Bronchial epithelial cell (primary cell): Measurements from ENCODE around the gene ADAMTS10. TPM values are rescaled to one million over a fixed set of nuclear protein-coding genes. Genes with fewer than 3 reads are reported as not detected.
"Not testable (repeated sequence)": the region's sequence is repeated elsewhere in the genome, so short reads cannot be mapped to it uniquely, and the experiment has no call there.

Experiments used
- DNase-seq: peaks from one replicate; pipeline ENCODE4 v3.0.0-alpha.2; 2010; ENCODE audit warnings: low read depth
- FAIRE-seq: peaks from 2 replicates; lab custom pipeline; 2011; peaks lifted over from hg19 to GRCh38; lab: Jason Lieb, UNC
- H3K27me3 ChIP-seq: 2 replicates; pipeline ENCODE4 v1.5.1; 2011; ENCODE audit warnings: low read length; ENCODE audit not compliant: control insufficient read depth, insufficient read depth
- H3K36me3 ChIP-seq: 2 replicates; pipeline ENCODE4 v1.5.1; 2011; ENCODE audit warnings: low read length; ENCODE audit not compliant: control insufficient read depth, insufficient read depth
- H3K4me3 ChIP-seq: 2 replicates; pipeline ENCODE4 v1.5.1; 2011; ENCODE audit warnings: mild to moderate bottlenecking, low read depth, low read length, control low read depth
- CTCF ChIP-seq: IDR thresholded peaks from 2 replicates; pipeline ENCODE4 v1.5.1; 2011; ENCODE audit warnings: mild to moderate bottlenecking, moderate library complexity, low read length, control low read depth, inconsistent platforms; ENCODE audit not compliant: insufficient read depth, severe bottlenecking
- total RNA-seq: library from RNA; depleted of rRNA; stranded (reverse); fragments of >200 nt; gene quantifications from 2 replicates; pipeline ENCODE4 v1.2.1, GENCODE V29; 2014

Gene ADAMTS10
- total RNA-seq, 1 donor from 2014 or later = not detected

DNA sequence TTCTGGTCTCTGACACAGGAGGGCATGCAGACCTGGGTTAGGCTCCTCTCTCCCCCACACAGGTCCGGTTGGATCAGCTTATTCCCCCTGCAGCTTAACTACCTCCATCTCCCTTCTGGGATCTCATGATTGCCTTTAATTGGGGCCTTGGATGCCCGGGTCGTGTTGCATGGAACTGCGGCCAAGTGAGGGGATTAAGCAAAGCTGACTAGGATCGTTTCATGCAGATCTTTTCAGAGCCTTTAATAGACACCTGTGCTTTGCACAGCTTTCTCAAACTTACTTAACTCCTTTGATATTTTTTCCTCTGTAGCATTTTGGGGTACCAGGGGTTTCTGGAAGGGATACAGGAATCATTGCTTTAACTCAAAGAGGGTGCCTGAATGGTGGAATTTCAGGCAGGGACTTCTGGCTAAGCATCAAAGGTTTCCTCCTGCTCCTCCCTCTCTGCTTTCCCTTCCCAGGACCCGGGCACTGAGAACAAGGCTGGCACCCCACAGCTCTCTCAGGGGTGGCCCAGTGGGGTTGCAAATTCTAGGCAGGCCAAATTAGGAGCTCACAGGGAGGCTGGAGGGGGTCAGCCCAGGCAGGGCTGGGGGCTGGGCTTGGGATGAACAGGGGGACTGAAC, 20.4 kb upstream of the ADAMTS10 start:
- no peak overlapping the region for H3K4me3 ChIP-seq
- no peaks in the 10 kb centered on the region for H3K27me3 ChIP-seq
- no peak for DNase-seq
- H3K36me3 ChIP-seq = no peaks in the 10 kb centered on the region
- no peak for TF ChIP-seq CTCF
- FAIRE-seq = no peak

- FAIRE-seq = no peak
- Histone ChIP-seq H3K36me3 (no peaks in the 10 kb centered on the region), H3K27me3 (no peaks in the 10 kb centered on the region), H3K4me3 (no peak within 1 kb of the TSS)
- TF ChIP-seq CTCF = no peak
- no peak for DNase-seq
These were observed 19.6 kb upstream of the ADAMTS10 start, which contains the start of gene NFILZ for GRCh38 chr19:8629996-8630683. Gene NFILZ, plus strand, starts transcription at chr19:8630633. Its CDS starts 46,133 bp downstream, at chr19:8676766.

DNA sequence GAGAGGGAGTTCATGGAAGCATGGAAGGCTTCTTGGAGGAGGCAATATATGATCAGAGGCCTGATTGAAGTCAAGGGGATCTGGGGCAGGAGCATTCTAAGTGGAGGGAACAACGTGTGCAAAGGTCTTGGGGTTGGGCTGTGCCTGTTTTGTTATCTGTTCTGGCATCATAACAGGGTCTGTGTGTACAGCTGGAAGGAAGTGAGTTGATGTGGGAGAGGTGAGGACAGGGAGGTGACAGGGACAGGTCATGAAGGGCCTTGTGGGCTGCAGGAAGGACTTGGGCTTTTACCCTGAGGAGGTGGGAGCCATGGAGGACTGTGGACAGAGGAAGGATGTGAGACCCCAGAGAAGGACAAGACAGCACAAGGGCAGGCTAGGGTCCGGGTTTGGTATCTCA, 18.7 kb upstream of the ADAMTS10 start:
- Histone ChIP-seq H3K4me3 (no peak overlapping the region), H3K36me3 (no peaks in the 10 kb centered on the region), H3K27me3 (no peaks in the 10 kb centered on the region)
- DNase-seq (no peak), FAIRE-seq (no peak)
- no peak for TF ChIP-seq CTCF

GRCh38 chr19:8626842-8627241, 16.3 kb upstream of the ADAMTS10 start:
- FAIRE-seq = no peak
- Histone ChIP-seq H3K4me3 (no peak overlapping the region), H3K27me3 (no peaks in the 10 kb centered on the region), H3K36me3 (no peaks in the 10 kb centered on the region)
- no peak for DNase-seq
- TF ChIP-seq CTCF = no peak

DNA sequence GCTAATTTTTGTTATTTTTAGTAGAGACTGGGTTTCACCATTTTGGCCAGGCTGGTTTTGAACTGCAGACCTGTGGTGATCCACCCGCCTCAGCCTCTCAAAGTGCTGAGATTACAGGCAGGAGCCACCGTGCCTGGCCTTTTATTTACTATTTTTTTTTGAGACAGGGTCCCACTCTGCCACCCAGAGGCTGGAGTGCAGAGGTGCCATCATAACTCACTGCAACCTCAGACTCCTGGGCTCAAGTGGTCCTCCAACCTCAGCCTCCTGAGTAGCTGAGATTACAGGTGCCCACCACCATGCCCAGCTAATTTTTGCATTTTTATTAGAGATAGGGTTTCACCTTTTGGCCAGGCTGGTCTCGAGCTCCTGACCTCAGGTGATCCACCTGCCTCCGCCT, 12.4 kb upstream of the ADAMTS10 start:
- H3K4me3 ChIP-seq, H3K27me3 ChIP-seq, H3K36me3 ChIP-seq, DNase-seq, FAIRE-seq: not testable (repeated sequence)

GRCh38 chr19:8618751-8619150, 8.2 kb upstream of the ADAMTS10 start:
- Histone ChIP-seq H3K4me3 (no peak overlapping the region), H3K36me3 (no peaks in the 10 kb centered on the region), H3K27me3 (no peaks in the 10 kb centered on the region)
- FAIRE-seq (no peak), DNase-seq (no peak)
- no peak for TF ChIP-seq CTCF
